ENCODE results near the gene SLAMF1.
"Not testable (repeated sequence)": the region's sequence is repeated elsewhere in the genome, so short reads cannot be mapped to it uniquely, and the experiment has no call there.

SLAMF1 gene, protein sequence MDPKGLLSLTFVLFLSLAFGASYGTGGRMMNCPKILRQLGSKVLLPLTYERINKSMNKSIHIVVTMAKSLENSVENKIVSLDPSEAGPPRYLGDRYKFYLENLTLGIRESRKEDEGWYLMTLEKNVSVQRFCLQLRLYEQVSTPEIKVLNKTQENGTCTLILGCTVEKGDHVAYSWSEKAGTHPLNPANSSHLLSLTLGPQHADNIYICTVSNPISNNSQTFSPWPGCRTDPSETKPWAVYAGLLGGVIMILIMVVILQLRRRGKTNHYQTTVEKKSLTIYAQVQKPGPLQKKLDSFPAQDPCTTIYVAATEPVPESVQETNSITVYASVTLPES

GRCh38 chr1:160646711-160647328, at the start of gene SLAMF1:
Gene SLAMF1 (minus strand): TSS chr1:160647044. CDS start chr1:160646945, 99 bp downstream.
- DNase-seq, result no peak

DNA sequence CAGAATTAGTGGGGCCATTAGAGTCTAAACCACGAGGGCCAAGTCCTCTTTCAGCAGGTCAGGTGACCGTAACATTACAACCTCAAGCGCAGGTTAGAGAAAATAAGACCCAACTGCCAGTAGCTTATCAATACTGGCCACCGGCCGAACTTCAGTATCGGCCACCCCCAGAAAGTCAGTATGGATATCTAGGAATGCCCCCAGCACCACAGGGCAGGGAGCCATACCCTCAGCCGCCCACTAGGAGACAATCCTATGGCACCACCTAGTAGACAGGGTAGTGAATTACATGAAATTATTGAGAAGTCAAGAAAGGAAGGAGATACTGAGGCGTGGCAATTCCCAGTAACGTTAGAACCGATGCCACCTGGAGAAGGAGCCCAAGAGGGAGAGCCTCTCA, 45.5 kb upstream of the SLAMF1 start:
- not testable (repeated sequence) for DNase-seq

GRCh38 chr1:160685266-160685665, 38.4 kb upstream of the SLAMF1 start:
- DNase-seq, result no peak

DNA sequence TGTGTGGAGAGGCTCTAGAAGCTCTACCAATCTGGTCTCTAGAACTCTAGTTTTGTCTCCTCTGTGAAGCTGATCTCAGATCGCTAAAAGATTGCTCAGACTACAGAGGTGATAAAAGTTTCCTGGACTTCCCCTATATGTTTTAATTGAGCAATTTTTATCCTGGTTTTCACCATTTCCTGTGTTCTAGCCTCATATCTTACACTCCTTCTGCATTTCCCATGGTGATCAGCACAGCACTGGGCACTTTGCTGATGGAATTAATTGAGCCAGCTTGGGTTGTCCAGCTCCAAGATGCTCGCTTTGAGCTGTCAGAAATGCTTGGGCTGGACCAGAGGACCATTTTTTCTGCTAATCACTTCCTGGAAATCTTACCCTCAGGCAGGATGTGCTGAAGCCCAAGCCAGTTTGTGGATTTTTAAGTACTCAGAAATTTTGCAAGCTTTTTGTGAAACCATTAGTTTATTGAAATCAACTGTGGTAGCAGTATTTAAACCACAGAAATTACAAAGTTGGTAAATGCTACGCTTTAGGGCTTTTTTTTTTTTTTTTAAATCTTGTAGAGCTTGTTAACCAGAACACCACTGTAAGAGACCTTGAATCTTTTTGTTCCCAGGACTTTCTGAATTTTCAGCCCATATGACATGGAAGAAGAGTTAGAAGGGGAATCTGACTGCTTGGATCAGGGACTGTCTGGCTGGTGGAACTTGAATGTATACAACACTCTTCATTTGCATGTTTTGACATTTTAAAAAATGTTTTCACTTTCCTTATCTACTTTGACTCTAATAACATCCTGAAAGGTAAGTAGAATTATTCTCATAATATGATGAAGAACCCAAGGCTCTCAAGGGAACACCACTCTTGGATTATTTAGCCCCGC, 36.4 kb upstream of the SLAMF1 start:
- DNase-seq, result no peak

DNA sequence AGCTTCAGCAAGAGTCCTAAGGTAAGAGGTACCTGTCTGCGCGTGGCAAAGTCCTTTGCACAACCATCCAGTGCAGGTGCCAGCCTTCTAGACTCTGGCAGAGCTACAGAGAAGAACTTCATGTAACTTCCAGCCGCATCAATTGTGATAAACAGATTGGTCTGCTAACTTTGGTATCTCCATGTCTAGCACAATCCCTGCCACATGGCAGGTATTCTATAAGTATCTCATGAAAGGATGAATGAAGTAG, 35.0 kb upstream of the SLAMF1 start:
- no peak for DNase-seq

GRCh38 chr1:160681066-160681890, 34.4 kb upstream of the SLAMF1 start:
- DNase-seq, result peak; percentile 6 to 25

DNA sequence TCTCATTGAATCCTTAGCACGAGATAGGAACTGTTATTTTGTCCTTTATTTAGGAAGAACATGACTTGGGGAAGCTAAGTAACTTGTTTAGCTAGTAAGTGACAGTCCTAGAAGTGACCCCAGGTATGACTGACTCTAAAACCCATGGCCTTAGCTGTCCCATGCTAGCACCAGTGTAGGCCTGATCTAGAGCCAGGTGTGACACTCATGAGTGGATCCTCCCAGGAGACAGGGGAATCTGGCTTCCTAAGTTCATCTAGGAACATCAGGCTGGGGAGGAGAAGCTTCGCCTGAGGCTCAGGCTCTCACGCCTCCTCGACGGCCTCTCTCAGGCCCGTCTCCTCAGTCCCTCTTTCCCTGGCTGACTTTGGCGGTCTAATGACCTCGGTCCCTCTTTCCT, 33.6 kb upstream of the SLAMF1 start:
- DNase-seq, result no peak

GRCh38 chr1:160679893-160680292, 33.0 kb upstream of the SLAMF1 start:
- DNase-seq, result no peak

DNA sequence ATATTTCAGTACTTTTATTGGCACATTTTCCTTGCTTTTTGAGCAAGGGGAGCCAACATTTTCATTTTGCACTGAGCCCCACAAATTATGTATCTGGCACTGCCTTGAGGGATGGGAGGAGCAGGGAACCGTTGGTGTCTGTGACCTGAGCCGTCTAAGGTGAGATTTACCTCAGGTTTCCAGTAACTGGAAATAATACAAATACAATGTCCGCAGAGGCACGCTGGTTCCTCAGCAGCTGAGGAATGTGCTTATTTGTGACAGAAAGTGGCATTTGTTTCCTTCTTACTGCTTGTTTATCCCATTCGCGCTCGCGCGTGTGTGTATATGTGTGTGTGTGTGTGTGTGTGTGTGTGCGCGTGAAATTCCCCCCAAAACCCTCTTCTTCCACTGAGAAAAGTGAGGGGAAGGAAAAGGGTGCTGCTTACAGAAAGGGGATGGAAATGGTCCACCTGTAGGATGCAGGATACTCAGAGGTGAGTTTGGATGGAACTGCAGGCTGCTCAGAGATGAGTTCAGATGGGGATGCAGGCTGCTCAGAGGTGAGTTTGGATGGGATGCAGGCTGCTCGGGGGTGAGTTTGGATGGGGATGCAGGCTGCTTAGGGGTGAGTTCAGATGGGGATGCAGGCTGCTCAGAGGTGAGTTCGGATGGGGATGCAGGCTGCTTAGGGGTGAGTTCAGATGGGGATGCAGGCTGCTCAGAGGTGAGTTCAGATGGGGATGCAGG, 30.2 kb upstream of the SLAMF1 start:
- DNase-seq, result no peak

DNA sequence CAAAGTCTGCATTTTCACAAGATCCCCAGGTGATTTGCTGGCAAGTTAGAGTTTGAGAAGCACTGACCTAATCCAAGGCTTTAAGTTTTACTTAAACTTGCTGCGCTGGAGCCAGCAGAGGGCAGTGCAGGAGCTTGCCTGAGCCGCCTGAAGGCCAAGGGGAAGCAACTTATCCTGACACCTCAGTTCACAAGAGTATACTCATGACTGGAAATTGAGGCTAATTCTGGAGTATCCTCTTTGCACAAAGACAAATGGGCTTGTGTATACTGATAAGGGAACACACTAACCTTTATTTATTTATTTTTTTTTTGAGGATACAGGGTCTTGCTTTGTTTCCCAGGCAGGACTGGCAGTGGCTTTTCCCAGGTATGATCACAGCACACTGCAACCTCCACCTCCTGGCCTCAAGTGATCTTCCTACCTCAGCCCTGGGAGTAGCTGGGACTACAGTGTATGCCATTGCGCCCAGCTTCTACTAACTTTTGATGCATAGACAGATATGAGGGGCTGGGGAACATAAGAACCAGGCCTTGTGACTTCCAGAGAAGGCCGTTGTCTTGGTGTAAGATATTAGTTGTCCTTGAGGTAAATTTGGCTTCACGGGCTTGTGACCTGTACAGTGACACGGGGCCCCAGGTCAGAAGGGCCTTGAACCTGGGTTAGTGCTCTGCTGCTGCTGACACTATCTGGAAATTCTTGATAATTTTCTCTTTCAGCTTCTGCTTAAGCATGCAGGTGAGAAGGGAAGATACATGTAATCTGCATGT, 29.0 kb upstream of the SLAMF1 start:
- peak; percentile 41 to 48 for DNase-seq

DNA sequence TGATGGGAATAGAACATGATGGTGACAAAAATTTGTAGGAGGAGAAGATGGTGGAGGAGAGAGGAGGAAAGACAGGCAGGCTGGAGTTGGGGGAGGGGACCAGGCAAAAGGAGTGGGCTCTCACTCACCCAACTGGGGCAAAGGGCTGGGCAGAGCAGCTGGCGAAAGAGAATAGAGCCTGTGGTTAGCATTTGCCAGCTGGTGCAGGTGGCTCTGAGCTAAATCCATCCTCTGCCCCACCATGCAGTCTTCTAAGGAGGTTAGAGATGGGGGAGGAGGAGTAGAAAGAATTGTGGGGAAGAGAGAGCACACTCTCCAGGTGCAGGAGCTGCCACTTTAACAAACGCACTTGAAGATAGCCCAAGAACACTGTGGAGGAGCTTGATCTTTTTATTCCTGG, 27.6 kb upstream of the SLAMF1 start:
- DNase-seq, result no peak

GRCh38 chr1:160672789-160673695, 26.2 kb upstream of the SLAMF1 start:
- no peak for DNase-seq

DNA sequence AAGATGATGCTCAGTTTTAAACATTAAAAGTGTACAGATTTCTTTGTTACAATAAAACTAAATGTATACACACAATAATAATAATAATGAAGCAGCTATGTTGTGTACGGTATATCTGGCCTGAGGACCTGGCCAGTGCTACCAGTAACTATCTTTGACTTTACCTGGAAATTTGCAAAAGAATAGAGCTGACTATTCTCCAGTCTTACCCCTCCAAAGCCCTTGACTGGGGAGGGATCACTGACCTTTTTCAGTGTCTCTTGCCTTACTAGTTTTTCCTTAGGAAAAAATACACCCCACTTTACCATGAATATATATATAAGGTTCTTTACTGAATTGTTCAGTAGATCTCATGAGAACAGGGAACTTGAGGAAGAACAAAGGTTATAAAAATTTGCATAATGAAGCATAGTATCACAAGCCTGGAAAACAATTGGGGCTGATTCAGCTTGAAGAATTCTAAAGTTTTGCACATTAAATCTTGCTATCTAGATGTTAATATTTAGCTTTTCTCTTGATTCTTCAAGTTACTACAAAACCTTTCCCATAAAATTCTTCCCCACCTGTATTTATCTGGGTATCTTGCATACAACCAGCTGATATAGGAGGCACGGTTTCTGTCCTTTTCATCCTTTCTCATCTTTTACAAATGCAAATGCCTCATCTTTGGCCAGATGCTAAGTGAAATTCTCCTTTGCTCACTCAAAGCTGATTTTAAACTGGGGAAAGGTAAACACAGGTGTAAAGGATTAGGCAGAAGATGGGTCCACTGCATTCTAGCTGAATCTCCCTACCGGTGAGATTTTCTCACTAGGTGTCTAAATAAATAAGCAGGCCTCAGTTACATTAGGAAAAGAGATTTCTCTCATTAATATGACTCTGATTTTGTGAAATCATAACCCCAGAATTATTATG, 25.0 kb upstream of the SLAMF1 start:
- DNase-seq, result no peak

DNA sequence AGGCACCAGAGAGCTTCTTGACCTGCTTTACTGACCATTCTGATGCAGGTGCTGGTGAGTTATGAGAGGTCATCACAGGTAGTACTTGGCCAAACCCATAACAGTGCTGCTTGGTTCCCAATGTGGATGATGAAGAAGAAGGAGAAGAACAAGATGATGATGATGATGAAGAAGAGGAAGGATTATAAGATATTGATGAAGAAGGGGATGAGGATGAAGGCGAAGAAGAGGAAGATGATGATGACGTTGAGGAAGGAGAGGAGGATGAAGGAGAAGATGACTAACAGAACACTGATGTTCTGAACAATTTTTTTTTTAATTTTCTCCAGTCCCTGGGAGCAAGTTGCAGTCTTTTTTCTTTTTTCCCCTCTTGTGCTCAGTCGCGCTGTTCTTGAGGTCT, 23.9 kb upstream of the SLAMF1 start:
- DNase-seq, result no peak

DNA sequence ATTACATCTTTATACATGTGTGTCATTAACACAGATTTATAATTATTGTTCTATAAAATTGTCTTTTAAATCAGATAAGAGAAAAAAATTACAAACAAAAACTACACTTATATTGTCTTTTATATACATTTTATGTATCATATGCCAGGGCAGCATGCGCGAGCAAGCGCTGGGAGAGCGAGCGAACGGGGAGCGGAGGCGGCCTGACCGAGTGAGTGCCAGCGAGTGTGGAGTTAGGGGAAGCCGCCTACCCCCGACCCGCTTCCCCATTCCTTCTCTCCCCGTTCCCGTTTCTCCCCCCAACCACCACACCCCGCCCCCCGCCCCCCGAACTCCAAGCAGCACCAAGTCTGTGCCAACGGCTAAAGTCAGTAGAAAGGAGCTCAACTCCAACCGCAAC, 23.0 kb upstream of the SLAMF1 start:
- no peak for DNase-seq

DNA sequence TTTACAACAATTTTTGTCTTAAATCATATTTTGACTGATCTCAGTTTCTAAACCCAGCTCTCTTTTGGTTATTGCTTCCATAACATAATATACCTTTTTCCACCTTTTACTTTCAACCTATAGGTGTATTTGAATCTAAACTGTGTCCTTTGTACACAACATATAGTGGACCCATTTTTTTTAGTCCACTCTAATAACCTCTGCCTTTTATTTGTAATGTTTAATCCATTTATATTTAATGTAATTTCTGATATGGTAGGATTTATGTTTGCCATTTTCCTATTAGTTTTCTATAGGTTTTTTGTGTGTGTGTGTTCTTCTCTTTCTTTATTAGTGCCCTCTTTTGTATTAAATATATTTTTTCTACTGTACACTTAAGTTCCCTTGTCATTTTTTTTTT, 22.4 kb upstream of the SLAMF1 start:
- no peak for DNase-seq

DNA sequence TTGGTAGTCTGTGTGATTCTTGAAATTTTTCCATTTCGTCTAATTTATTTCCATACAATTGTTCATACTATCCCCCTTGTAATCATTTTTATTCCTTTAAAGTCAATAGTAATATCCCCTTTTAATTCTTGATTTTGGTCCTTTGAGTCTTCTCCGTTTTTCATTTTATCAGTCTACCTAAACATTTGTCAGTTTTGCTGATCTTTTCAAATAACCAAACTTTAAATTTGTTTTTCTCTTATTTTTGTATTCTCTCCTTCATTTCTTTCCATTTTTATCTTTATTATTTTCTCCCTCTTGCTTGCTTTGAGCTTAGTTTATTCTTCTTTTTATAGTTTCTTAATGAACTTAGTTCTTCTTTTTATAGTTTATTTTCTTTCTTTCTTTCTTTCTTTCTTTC, 21.1 kb upstream of the SLAMF1 start:
- DNase-seq, result no peak

- no peak for DNase-seq
Measured at GRCh38 chr1:160666079-160666442, 19.2 kb upstream of the SLAMF1 start.

DNA sequence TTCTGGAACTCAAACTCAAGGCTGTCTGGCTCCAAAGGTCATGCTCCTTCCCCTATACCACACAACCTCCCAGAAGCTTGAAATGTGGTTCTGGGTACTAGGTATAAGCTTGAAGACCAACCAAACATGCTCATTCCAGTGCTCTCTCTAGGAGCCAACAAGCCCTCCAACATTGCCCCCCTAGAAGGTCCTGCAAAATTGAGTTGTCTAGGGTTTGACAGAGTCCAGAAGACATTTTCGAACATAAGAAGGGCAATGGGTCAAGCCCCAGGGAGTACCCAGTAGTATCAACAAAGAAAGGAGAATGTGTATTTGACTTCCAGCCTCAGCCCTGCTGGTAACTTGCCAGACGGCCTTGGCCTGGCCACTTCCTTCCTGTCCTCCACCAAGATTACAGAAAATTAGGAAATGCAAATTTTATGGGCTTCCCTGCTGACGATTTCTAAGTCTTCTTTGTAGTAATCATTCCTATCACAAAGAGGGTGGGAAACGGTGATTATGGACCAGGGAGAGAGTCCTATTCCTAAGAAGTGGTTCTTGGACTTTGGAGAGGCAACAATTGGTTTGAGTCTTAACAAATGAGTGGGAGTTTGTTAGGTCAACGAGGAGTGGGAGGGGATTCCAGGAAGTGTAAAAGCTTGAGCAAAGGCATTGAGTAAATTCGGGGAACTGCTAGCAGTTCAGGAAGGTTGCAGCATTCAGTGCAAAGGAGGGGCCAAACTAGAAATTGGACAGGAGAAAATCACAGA, 18.7 kb upstream of the SLAMF1 start:
- DNase-seq, result no peak

Measured in NCI-H2081 (cell line).